Activated naive CD4-positive, alpha-beta T cell treated with anti-CD3 and anti-CD28 coated beads for 36 hours (primary cell): Measurements from ENCODE around the gene ZNF609. TPM values are rescaled to one million over a fixed set of nuclear protein-coding genes. Genes with fewer than 3 reads are reported as not detected.

ENCODE experiments used
- CTCF ChIA-PET: fragments of 350-600 bp; sonication (Branson Sonifier 250); formaldehyde crosslinking; loops from one replicate; lab custom pipeline; 2021; ENCODE audit warnings: antibody characterized with exemption; lab: Charles Lee
- DNase-seq: peaks from one replicate; pipeline ENCODE4 v3.0.0-alpha.2; 2020
- H3K27ac Mint-ChIP-seq: one replicate; pipeline ENCODE4 v1.8.0; 2021; ENCODE audit warnings: mild to moderate bottlenecking, mixed read lengths
- H3K27me3 Mint-ChIP-seq: one replicate; pipeline ENCODE4 v1.8.0; 2021; ENCODE audit warnings: low read depth, mixed read lengths
- H3K36me3 Mint-ChIP-seq: one replicate; pipeline ENCODE4 v1.8.0; 2021; ENCODE audit warnings: low read depth, mixed read lengths
- H3K4me1 Mint-ChIP-seq: one replicate; pipeline ENCODE4 v1.8.0; 2021; ENCODE audit warnings: low read depth, mixed read lengths
- H3K4me3 Mint-ChIP-seq: one replicate; pipeline ENCODE4 v1.8.0; 2021; ENCODE audit warnings: mild to moderate bottlenecking, moderate library complexity, mixed read lengths
- H3K9me3 Mint-ChIP-seq: one replicate; pipeline ENCODE4 v1.8.0; 2021; ENCODE audit warnings: mixed read lengths
- intact Hi-C: fragments of 100-400 bp; cut with micrococcal nuclease; formaldehyde crosslinking; loops from one replicate; pipeline ENCODE4 v1.15.1; 2023
- total RNA-seq, 2 experiments: library from RNA; stranded (reverse); gene quantifications; one replicate each; pipeline ENCODE4 v1.2.3, GENCODE V29; 2021

ZNF609 gene
- total RNA-seq, 2 experiments from 2014 or later: 39.5 to 40.4 TPM

GRCh38 chr15:64683378-64683777, 223.0 kb downstream of the ZNF609 start:
- intact Hi-C loops: no loop called here
- DNase-seq: no peak
- peaks cover 27% of the 10 kb centered on the region for H3K36me3 Mint-ChIP-seq
- peaks cover 2% of the 10 kb centered on the region for H3K4me1 Mint-ChIP-seq
- H3K27ac Mint-ChIP-seq: no peak overlapping the region
- H3K27me3 Mint-ChIP-seq: no peaks in the 10 kb centered on the region
- H3K9me3 Mint-ChIP-seq: no peaks in the 10 kb centered on the region
- CTCF ChIA-PET: interaction anchor here (0.6 to 14.1 kb wide), 5 partner anchors 12 to 285 kb away, joined by 3 to 205 read pairs (median 4); no protein-coding TSS in a partner anchor
- H3K4me3 Mint-ChIP-seq: no peak overlapping the region

DNA sequence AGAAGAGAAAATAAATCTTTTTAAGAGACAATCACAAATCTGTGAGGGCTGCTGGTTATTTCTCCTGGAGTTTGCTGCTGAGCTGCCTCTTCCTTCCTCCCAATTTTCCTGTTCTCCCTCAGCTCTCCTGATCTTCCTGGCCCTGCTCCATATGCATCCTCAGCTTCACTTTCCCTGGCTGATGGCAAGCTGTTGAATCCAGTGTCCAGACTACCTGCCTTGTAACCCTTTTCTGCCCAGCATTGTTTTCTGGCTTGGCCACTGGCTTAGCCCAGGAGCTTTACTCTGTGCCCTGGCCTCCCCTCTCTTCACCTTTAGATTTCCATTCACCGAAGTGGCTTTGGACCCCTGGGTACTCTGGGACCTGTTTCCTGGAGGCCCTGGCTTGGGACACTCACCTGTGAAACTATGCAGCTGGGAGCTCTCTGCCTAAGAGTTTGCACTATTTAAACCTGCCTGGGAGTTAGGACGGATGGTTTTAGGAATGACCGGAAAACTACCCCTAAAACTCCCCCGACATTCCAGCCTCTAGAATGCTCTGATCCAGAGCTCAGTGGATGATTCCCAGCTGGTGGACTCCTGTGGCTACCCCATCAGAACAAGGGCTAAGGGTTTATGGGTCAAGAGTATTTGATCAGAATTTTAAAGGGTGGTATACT, 225.0 kb downstream of the ZNF609 start:
- H3K4me3 Mint-ChIP-seq: no peak overlapping the region
- intact Hi-C loops: loop anchor here (5.0 kb wide), 1 partner anchor 523 kb away; the partner anchor contains the start of gene PPIB

DNA sequence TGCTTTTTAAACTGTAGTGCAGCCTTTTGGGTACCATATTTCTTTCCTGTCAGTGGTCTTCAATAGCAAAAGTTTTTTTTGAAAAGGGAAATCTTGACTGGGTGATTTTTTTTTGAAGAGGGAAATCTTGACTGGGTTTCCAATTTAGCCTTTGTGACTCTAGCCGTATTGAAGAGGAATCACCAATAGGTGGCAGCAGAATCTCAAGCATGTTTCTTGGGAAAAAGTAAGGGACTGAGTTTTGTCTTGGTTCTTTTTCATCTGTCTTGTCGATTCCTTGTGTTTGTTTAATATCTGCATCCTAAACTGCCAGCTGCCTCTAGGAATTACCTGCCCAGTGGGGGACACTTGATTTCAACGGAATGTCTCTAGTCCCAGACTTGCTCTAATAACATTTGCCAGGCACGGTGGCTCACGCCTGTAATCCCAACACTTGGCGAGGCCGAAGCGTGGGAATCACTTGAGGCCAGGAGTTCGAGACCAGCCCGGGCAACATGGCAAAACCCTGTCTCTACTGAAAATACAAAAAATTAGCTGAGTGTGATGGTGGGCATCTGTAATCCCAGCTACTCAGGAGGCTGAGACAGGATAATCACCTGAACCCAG, 225.9 kb downstream of the ZNF609 start:
- CTCF ChIA-PET: interaction anchor here (0.6 to 14.1 kb wide), 16 partner anchors 13 to 452 kb away, joined by 3 to 205 read pairs (median 4); no protein-coding TSS in a partner anchor
- Mint-ChIP-seq H3K36me3 (peaks cover 26% of the 10 kb centered on the region), H3K27ac (no peak overlapping the region), H3K27me3 (no peaks in the 10 kb centered on the region), H3K4me3 (no peak overlapping the region), H3K9me3 (no peaks in the 10 kb centered on the region), H3K4me1 (peaks cover 2% of the 10 kb centered on the region)
- DNase-seq: peak; percentile 50
- intact Hi-C loops: loop anchor here (1.0 to 5.0 kb wide), 2 partner anchors 42 to 524 kb away; partner anchors contain the start of gene PPIB

More for the DNA sequence above, 225.0 kb downstream of the ZNF609 start:
- CTCF ChIA-PET: interaction anchor here (0.6 to 14.1 kb wide), 5 partner anchors 15 to 258 kb away, joined by 3 to 205 read pairs (median 6); no protein-coding TSS in a partner anchor
- Mint-ChIP-seq H3K36me3 (peaks cover 32% of the 10 kb centered on the region), H3K27ac (no peak overlapping the region), H3K27me3 (no peaks in the 10 kb centered on the region), H3K4me1 (peaks cover 2% of the 10 kb centered on the region), H3K9me3 (no peaks in the 10 kb centered on the region)
- DNase-seq: no peak

DNA sequence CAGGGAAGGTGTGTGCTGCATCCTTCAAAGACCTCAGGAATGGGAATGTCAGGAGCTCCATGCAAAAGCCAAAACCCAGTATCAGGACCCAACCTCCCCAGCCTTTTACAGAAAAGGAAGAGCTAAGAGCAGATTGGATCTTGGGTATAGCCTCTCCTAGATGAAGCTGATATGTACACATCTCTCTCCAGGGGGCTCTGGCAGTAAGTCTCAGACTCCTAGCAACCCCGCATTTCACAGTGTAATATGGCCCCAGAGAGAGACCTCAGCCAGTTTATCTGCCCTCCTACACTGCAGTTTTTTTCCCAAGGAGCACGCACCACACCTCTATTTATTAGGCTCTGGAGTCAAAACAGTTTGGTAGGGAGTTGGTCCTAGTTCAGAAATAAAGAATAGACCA, 226.8 kb downstream of the ZNF609 start:
- CTCF ChIA-PET: interaction anchor here (0.6 to 14.1 kb wide), 14 partner anchors 13 to 453 kb away, joined by 3 to 205 read pairs (median 4); no protein-coding TSS in a partner anchor
- no peak overlapping the region for H3K4me3 Mint-ChIP-seq
- peaks cover 2% of the 10 kb centered on the region for H3K4me1 Mint-ChIP-seq
- DNase-seq: no peak
- intact Hi-C loops: loop anchor here (5.0 kb wide), 1 partner anchor 525 kb away; the partner anchor contains the start of gene PPIB
- peaks cover 20% of the 10 kb centered on the region for H3K36me3 Mint-ChIP-seq
- no peaks in the 10 kb centered on the region for H3K27me3 Mint-ChIP-seq
- H3K27ac Mint-ChIP-seq: no peak overlapping the region
- H3K9me3 Mint-ChIP-seq: no peaks in the 10 kb centered on the region

DNA sequence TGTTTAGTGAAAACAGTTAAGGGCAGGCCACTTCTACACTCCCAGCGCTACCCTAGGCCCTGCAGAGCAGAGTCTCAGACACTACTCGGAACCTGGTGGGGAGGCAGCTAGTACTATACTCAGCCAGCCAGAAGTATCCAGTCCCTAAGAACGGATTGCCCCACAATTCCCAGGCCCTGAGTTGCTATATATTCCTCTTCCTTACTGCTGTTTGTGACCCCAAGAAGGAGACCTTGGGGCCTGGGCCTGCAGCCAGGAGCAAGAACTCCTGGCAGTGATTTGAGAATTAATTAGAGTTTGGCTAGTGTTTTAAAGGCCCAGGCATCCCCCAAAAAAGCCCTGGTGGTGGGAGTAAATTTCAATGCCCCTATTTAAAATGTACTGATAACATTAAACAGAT, 227.3 kb downstream of the ZNF609 start:
- intact Hi-C loops: loop anchor here (5.0 kb wide), 1 partner anchor 525 kb away; the partner anchor contains the start of gene PPIB
- H3K4me1 Mint-ChIP-seq: peaks cover 2% of the 10 kb centered on the region
- H3K27ac Mint-ChIP-seq: no peak overlapping the region
- CTCF ChIA-PET: interaction anchor here (0.5 to 14.1 kb wide), 13 partner anchors 12 to 521 kb away, joined by 3 to 205 read pairs (median 4); no protein-coding TSS in a partner anchor
- no peak for DNase-seq
- no peak overlapping the region for H3K4me3 Mint-ChIP-seq
- H3K9me3 Mint-ChIP-seq: no peaks in the 10 kb centered on the region
- H3K27me3 Mint-ChIP-seq: no peaks in the 10 kb centered on the region
- peaks cover 20% of the 10 kb centered on the region for H3K36me3 Mint-ChIP-seq

DNA sequence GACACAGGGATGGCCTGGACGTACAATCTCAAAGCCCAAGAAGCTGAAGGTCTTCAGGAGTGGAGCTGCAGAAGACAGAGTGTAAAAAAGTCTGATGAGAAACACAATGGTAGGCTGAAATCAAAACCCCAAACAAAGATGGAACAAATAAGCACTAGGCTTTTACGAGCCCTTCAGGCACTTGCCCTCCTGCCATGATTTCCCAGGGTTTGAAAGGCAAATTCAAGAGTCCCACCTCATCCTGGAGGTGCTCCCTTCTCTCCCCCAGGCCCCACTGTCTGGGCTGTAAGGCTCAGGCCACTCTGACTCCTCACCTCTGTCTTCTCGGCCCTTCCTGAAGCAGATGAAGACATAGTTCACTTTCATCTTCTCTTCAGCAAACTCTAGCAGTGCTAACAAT, 228.4 kb downstream of the ZNF609 start:
- Mint-ChIP-seq H3K9me3 (no peaks in the 10 kb centered on the region), H3K27me3 (no peaks in the 10 kb centered on the region), H3K4me1 (peaks cover 12% of the 10 kb centered on the region), H3K4me3 (no peak overlapping the region), H3K36me3 (peaks cover 20% of the 10 kb centered on the region), H3K27ac (no peak overlapping the region)
- no peak for DNase-seq
- CTCF ChIA-PET: interaction anchor here (14.1 kb wide), 1 partner anchor 43 kb away, joined by 205 read pairs; no protein-coding TSS in a partner anchor
- intact Hi-C loops: loop anchor here (5.0 kb wide), 1 partner anchor 526 kb away; the partner anchor contains the start of gene PPIB

- Mint-ChIP-seq H3K4me1 (peaks cover 12% of the 10 kb centered on the region), H3K27me3 (no peaks in the 10 kb centered on the region), H3K27ac (peak overlapping the region; percentile 47), H3K4me3 (no peak overlapping the region), H3K36me3 (peaks cover 16% of the 10 kb centered on the region), H3K9me3 (no peaks in the 10 kb centered on the region)
- intact Hi-C loops: no loop called here
- CTCF ChIA-PET: interaction anchor here (1.3 to 14.1 kb wide), 4 partner anchors 8 to 41 kb away, joined by 3 to 205 read pairs (median 7); no protein-coding TSS in a partner anchor
- no peak for DNase-seq
Measured at GRCh38 chr15:64690008-64690407, 229.6 kb downstream of the ZNF609 start.

DNA sequence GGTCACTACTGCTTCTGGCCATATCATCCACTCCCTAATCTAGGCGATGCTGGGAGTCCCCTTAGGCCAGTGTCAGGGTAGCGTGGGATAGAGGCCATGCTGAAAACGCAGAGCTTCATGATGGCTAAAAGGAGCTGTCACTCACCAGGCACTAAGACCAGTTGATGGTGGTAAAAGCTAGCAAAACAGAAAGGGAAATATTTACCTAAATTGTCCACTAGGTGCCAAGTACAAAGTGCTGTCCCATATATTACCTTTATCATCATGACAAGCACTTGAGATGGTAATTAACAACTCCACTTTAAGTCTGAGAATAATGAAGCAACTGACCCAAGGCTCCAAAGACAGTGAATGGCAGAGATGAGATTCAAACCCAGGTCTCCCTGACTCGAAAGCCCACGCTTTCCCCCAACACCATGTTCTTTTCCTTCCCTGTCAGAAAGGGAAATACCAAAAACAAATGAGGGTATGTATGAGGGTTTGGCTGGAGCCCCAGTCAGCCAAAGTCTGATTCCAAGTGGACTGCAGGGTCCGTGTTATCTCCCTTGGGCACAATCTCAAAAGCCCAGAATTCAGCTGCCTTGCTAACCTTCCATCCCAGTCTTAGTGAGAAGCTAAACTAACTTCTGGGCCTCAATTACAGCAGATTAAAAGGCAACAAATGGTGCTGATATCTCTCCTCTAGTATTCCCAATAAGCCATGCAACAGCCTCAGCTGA, 230.4 kb downstream of the ZNF609 start:
- intact Hi-C loops: no loop called here
- CTCF ChIA-PET: interaction anchor here (0.7 to 14.1 kb wide), 6 partner anchors 9 to 253 kb away, joined by 3 to 205 read pairs (median 4); no protein-coding TSS in a partner anchor
- Mint-ChIP-seq H3K27me3 (no peaks in the 10 kb centered on the region), H3K36me3 (peaks cover 16% of the 10 kb centered on the region), H3K9me3 (no peaks in the 10 kb centered on the region), H3K4me3 (no peak overlapping the region), H3K4me1 (peaks cover 17% of the 10 kb centered on the region), H3K27ac (no peak overlapping the region)
- DNase-seq: no peak

DNA sequence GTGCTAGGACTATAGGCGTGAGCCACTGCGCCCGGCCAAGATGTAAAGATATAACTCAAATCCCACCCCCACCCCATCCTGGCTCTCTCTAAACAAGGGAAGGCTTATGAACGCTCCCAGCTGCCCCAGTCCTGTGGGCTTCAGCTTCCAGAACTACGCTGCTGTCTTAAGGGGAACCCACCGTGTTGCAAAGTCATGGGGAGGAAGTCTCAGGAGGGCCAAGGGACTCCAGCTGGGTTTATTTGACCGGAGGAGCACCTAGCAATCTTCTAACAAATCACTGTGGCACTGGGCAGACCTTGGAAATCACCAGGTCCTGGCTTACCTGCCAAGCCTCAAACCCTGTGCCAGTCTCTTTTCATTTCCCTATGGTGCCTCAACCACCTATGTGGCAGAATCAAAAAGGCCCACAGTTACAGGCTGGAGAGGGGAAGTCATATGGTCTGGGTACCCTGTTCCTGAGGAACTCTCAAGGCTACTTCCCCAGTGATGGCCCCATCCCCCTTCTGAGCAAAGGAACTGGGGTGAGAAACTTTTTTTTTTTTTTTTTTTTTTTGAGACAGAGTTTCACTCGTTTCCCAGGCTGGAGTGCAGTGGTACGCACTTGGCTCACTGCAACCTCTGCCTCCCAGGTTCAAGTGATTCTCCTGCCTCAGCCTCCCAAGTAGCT, 231.7 kb downstream of the ZNF609 start:
- H3K27me3 Mint-ChIP-seq: no peaks in the 10 kb centered on the region
- H3K4me1 Mint-ChIP-seq: peaks cover 19% of the 10 kb centered on the region
- intact Hi-C loops: no loop called here
- DNase-seq: no peak
- CTCF ChIA-PET: interaction anchor here (1.0 to 14.1 kb wide), 4 partner anchors 9 to 39 kb away, joined by 3 to 205 read pairs (median 8); no protein-coding TSS in a partner anchor
- no peaks in the 10 kb centered on the region for H3K9me3 Mint-ChIP-seq
- H3K27ac Mint-ChIP-seq: no peak overlapping the region
- peaks cover 13% of the 10 kb centered on the region for H3K36me3 Mint-ChIP-seq
- H3K4me3 Mint-ChIP-seq: no peak overlapping the region

- peak overlapping the region; percentile 72 for H3K27ac Mint-ChIP-seq
- H3K9me3 Mint-ChIP-seq: no peaks in the 10 kb centered on the region
- CTCF ChIA-PET: interaction anchor here (1.4 kb wide), 1 partner anchor 35 kb away, joined by 7 read pairs; no protein-coding TSS in a partner anchor
- no peaks in the 10 kb centered on the region for H3K27me3 Mint-ChIP-seq
- H3K36me3 Mint-ChIP-seq: peaks cover 10% of the 10 kb centered on the region
- H3K4me3 Mint-ChIP-seq: no peak overlapping the region
- peaks cover 26% of the 10 kb centered on the region for H3K4me1 Mint-ChIP-seq
- intact Hi-C loops: no loop called here
- no peak for DNase-seq
Measured at GRCh38 chr15:64693134-64693533, 232.8 kb downstream of the ZNF609 start.

GRCh38 chr15:64694816-64695215, 234.4 kb downstream of the ZNF609 start:
- DNase-seq: no peak
- CTCF ChIA-PET: interaction anchor here (0.6 to 1.0 kb wide), 3 partner anchors 12 to 39 kb away, joined by 3 to 4 read pairs (median 4); no protein-coding TSS in a partner anchor
- no peak overlapping the region for H3K27ac Mint-ChIP-seq

More at GRCh38 chr15:64694816-64695215, 234.4 kb downstream of the ZNF609 start:
- Mint-ChIP-seq H3K4me1 (peaks cover 43% of the 10 kb centered on the region), H3K9me3 (no peaks in the 10 kb centered on the region), H3K4me3 (no peak overlapping the region), H3K27me3 (no peaks in the 10 kb centered on the region), H3K36me3 (peaks cover 2% of the 10 kb centered on the region)
- intact Hi-C loops: no loop called here
